Activated naive CD4-positive, alpha-beta T cell treated with anti-CD3 and anti-CD28 coated beads, Interleukin-2, amount 50 U/mL, for 72 hours (primary cell): ENCODE results near the gene PPFIA2. TPM values are rescaled to one million over a fixed set of nuclear protein-coding genes. Genes with fewer than 3 reads are reported as not detected.
"Not testable (repeated sequence)": the region's sequence is repeated elsewhere in the genome, so short reads cannot be mapped to it uniquely, and the experiment has no call there.

Experiments used
- ATAC-seq, 2 donors: fragments of 150-1000 bp; cut with Tn5 transposase; 2 replicates each; pipeline ENCODE4 v1.10.0; 2021; ENCODE audit warnings: mild to moderate bottlenecking in 2 of 2, moderate library complexity in 2 of 2
- DNase-seq, 2 donors: peaks; one replicate each; pipeline ENCODE4 v3.0.0; 2021 to 2022; ENCODE audit warnings: low spot score in 2 of 2
- H3K27ac Mint-ChIP-seq, 2 donors: one replicate each; pipeline ENCODE4 v1.8.0; 2022; ENCODE audit warnings: mild to moderate bottlenecking in 2 of 2, mixed read lengths in 2 of 2
- H3K36me3 Mint-ChIP-seq, 2 donors: one replicate each; pipeline ENCODE4 v1.8.0; 2022; ENCODE audit warnings: mixed read lengths in 2 of 2
- H3K9me3 Mint-ChIP-seq, 2 donors: one replicate each; pipeline ENCODE4 v1.8.0; 2022; ENCODE audit warnings: mixed read lengths in 2 of 2
- total RNA-seq, 2 donors: library from RNA; stranded (reverse); gene quantifications; one replicate each; pipeline ENCODE4 v1.2.3, GENCODE V29; 2022

PPFIA2 gene
- total RNA-seq, 2 donors from 2014 or later = not detected

DNA sequence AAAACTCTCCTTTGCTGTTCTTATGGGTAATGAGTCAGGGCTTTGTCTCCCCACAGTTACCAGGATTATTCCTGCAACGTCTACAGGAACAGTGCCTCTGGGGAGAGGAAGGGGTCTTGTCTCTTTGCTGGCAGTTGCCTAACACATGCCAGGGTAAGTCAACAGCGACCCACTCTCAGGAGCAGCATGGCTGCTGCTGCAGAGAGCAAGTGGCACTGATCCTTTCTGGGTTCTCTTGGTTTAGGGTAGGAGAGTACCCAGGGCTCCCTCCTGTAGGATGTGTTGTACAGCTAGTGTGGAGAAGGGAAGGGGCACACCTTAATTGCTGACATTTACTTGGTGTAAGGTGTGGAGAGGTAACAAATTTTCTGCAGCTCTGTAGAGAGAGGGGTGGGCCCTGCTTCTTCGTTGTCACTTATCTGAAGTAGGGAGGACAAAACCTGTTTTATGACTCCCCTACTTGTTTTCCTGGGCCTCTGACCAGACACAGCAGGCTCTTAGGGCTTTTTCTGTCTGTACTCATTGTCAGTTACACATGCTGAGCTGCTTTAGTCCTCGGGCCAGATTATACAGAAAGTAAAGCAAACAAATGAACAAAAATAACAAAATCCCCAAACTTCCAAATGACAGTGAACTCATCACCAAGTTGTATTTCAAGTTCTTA, 513.1 kb downstream of the PPFIA2 start:
- ATAC-seq = no peak

DNA sequence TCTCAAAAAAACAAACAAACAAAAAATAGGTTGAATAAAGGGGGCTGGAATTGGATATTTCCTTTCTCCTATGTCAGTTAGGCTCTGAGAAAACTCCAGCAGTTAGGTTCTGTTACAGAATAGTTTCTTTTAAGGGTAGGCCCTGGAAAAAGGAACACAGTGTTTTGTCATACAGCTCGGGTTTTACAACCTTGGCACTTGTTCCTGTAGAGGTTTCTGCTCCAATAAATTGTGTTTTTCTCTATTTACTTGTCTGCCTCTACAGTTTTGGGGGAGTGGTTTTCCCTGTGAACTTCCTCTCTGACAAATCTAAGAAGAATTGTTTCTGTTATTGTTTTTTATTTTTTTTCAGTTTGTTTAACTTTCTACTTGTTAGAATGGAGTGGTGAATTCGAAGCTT, 513.7 kb downstream of the PPFIA2 start:
- no peak overlapping the region for H3K27ac Mint-ChIP-seq
- no peak for ATAC-seq
- DNase-seq = no peak
- H3K9me3 Mint-ChIP-seq = peaks cover 17 to 20% of the 10 kb centered on the region in 2 donors
- peaks cover 0 to 7% of the 10 kb centered on the region in 2 donors for H3K36me3 Mint-ChIP-seq

More for the DNA sequence above, 513.1 kb downstream of the PPFIA2 start:
- H3K27ac Mint-ChIP-seq = no peak overlapping the region
- peaks cover 17 to 20% of the 10 kb centered on the region in 2 donors for H3K9me3 Mint-ChIP-seq
- peaks cover 0 to 7% of the 10 kb centered on the region in 2 donors for H3K36me3 Mint-ChIP-seq
- no peak for DNase-seq

DNA sequence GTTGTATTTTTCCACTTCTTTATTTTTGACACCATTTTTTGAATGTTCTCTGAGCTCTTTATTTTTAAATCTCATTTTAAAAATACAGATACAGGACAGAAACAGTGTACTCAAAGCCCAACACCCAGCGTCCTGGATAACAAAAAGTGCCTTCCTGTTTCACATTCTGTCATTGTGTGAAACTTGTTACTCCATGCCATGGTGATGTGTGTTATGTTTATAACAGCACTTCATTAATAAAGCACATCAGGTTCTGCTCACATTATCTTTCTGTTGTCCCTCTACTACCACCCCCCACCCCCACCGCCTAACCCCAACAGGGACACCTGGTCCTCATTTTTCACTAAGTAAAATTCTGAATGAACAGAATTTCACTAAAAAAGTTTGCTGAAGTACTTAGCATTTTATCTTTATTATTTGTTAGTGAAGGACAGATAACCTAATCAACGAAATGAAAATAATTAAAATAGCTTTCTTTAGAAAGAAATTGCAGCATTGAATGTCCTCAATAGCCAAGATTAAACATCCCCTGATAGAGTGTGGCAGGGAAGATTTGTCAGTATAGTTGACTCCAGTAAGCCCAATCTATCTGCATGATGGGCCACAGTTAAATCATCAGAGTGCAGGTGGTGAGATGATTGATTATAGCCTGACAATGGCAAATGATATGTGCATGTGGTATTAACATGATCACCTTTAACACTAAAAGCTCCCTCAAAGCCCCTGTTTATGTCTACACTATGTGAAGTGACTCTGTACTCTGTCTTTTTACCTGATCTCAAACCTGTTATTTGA, 527.4 kb downstream of the PPFIA2 start:
- DNase-seq = no peak
- H3K27ac Mint-ChIP-seq = no peak overlapping the region
- H3K36me3 Mint-ChIP-seq = no peaks in the 10 kb centered on the region
- no peak for ATAC-seq
- H3K9me3 Mint-ChIP-seq = peaks cover 4 to 8% of the 10 kb centered on the region in 2 donors

DNA sequence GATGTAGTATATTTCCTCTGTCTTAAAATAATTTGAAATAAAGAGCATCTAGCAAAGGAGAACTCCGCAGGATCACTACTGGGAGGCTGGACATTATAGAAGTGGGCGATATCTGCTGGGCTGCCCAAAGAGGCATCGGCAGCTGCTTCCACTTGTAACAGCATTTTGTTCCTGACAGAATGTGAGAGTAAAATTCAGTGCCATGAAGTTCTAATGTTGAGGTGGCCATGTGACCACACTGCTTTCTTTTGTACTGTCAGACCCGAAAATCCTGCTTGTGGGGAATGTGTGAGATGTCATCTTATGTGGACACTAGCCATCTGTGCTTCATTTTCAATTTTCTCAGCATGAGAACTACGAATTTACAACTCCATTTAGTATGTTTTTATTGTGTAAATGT, 529.4 kb downstream of the PPFIA2 start:
- Mint-ChIP-seq H3K36me3 (no peaks in the 10 kb centered on the region), H3K9me3 (peaks cover 6 to 12% of the 10 kb centered on the region in 2 donors), H3K27ac (no peak overlapping the region)
- DNase-seq = no peak
- ATAC-seq = no peak

DNA sequence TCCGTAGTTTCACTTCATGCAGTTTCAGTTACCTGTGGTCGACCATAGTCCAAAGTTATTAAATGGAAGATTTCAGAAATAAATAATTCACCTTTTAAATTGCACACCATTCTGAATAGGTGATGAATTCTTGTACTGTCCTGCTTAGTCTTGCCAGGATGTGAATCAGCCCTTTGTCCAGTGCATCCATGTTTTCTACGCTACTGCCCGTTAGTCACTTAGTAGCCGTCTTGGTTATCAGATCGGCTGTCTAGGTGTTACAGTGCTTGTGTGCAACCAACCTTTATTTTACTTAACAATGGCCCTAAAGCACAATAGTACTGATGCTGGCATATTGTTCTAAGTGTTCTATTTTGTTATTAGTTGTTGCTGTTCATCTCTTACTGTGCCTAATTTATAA, 534.5 kb downstream of the PPFIA2 start:
- H3K27ac Mint-ChIP-seq = no peak overlapping the region
- no peaks in the 10 kb centered on the region for H3K36me3 Mint-ChIP-seq

DNA sequence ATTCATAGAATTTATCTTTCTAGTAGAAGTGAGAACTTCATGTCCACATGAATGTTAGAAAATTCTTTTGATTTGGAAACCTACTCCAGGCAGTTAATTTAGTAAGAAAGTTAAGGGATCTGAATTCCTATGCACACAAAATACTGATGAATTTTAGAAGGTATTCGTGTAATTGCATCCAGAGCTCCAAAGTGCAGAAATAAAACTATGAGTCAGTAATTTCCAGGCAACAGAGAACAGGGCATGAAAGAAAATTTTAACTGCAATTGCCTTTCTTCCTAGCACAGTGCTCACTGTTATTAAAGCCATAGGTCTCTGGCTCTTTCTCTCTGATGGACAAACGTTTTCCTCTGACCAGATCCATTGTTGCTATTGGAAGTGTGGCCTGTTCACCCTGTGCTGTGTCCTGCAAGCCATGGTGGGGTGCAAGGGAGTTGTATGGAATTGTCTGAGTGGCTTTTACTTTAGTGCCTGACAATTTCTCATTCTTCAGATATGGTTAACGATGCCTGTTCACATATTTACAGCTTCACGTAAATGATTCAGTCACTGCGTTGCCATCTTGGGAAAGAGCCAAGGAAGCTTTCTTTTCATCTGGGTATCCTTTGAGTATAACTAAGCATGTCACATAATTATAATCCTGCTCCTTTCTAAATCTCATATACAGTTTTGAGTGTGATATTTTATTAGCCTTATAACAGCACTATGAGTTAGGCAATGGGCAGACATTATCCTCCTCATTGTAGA, 536.1 kb downstream of the PPFIA2 start:
- peaks cover 10 to 12% of the 10 kb centered on the region in 2 donors for H3K9me3 Mint-ChIP-seq
- DNase-seq (no peak), ATAC-seq (no peak)
- no peak overlapping the region for H3K27ac Mint-ChIP-seq
- no peaks in the 10 kb centered on the region for H3K36me3 Mint-ChIP-seq

More for the DNA sequence above, 534.5 kb downstream of the PPFIA2 start:
- H3K9me3 Mint-ChIP-seq = peaks cover 10 to 12% of the 10 kb centered on the region in 2 donors
- ATAC-seq (no peak), DNase-seq (no peak)

DNA sequence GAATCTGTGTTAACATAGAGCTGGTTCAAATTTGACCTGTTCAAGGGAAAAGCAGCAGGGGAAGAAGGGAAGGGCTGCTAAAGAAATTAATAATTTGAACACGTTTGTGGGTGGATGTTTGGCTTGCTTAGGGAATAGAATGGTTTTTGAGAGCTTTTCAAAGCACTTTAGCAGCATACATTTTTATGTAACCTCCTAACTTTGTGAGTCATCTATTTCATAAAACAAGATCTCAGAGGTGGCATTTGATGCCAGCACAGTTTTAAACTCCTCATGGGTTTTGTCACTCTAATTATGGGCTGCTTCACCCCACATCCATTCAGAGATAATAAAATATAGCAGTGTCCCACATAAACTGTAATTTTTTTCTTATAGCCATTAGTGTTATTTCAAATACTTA, 537.5 kb downstream of the PPFIA2 start:
- Mint-ChIP-seq H3K27ac (no peak overlapping the region), H3K9me3 (peaks cover 4 to 9% of the 10 kb centered on the region in 2 donors), H3K36me3 (no peaks in the 10 kb centered on the region)
- ATAC-seq = no peak
- DNase-seq = no peak

DNA sequence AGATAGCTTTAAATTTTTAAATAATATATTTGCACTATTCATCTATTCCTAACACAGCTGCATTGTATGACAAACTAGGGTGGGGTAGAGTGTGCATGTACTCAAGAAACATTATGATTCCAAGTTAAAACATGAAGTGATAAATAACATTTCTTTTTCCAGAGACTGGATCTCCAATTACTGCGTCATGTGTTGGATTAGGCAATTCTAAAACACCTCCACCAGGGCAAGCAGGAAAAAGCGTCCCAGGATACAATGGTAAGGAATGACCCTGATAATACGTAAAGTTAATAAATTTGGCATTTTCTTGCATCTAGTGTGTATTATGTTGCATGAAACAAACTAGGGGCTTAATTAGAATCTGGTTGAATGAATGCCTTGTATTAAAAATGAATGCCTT, 542.4 kb downstream of the PPFIA2 start:
- ATAC-seq = no peak
- Mint-ChIP-seq H3K36me3 (no peaks in the 10 kb centered on the region), H3K27ac (no peak overlapping the region), H3K9me3 (peaks cover 7 to 9% of the 10 kb centered on the region in 2 donors)
- DNase-seq = no peak

DNA sequence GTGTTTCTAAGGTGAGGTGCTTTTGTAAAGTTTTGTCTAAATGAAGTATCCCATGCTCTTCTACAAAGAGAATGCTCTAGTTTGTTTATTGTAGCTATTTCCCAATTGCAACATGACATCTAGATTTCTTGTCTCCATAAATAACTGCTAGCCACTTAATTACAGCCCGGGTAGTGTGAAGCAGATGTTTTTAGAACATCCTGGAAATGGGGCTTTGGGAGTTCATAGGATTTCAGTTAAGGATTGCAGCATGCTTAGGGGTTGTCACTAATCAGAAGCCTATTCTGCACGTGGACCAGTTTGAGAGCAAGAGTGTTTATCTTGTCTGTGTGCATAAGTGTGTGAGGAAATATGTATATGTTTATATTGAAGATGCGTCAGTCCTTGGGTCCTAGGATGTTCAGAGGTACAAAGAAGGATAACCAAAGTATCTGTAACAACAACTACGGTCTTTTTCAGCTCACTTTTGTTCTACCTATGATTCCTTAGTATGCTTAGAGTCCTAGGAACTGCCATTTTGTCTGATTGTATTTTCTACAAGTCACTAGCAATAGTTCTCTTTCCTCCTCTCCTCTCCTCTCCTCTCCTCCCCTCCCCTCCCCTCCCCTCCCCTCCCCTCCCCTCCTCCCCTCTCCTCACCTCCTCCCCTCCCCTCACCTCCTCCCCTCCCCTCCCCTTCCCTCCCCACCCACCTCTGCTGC, 546.0 kb downstream of the PPFIA2 start:
- no peak overlapping the region for H3K27ac Mint-ChIP-seq
- peaks cover 5 to 8% of the 10 kb centered on the region in 2 donors for H3K9me3 Mint-ChIP-seq
- no peaks in the 10 kb centered on the region for H3K36me3 Mint-ChIP-seq
- ATAC-seq = no peak
- DNase-seq = no peak

DNA sequence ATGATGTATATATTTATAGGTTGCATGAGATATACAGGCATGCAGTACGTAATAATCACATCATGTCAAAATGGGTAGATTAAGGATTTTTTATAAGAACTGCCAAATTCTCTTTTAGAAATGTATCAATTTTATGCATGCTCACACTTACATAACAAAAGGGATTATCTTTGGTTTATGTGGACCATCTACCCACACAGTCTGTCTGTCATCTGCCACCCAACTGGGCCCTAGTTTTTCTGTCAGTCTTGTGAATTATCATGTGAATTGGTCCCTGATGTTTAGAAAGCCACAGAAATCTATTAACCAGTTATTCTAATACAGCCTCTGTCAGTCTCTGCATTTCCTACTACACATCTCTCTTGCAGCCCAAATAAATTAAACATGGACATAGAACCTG, 547.8 kb downstream of the PPFIA2 start:
- Mint-ChIP-seq H3K27ac (no peak overlapping the region), H3K9me3 (peaks cover 6 to 8% of the 10 kb centered on the region in 2 donors), H3K36me3 (no peaks in the 10 kb centered on the region)
- ATAC-seq (no peak), DNase-seq (no peak)

DNA sequence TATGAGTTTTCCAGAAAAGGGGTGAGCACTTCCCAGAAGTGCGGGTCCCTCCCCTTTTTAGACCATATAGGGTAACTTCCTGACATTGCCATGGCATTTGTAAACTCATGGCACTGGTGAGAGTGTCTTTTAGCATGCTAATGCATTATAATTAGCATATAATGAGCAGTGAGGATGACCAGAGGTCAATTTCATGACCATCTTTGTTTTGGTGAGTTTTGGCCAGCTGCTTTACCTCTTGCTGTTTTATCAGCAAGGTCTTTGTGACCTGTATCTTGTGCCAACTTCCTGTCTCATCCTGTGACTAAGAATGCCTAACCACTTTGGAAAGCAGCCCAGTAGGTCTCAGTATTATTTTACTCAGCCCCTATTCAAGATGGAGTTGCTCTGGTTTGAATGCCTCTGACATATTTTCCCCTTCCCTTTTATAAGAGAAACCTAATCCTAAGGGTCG, 549.4 kb downstream of the PPFIA2 start:
- not testable (repeated sequence) for H3K27ac Mint-ChIP-seq, H3K36me3 Mint-ChIP-seq, ATAC-seq, DNase-seq
- peaks cover 12 to 15% of the 10 kb centered on the region in 2 donors for H3K9me3 Mint-ChIP-seq

DNA sequence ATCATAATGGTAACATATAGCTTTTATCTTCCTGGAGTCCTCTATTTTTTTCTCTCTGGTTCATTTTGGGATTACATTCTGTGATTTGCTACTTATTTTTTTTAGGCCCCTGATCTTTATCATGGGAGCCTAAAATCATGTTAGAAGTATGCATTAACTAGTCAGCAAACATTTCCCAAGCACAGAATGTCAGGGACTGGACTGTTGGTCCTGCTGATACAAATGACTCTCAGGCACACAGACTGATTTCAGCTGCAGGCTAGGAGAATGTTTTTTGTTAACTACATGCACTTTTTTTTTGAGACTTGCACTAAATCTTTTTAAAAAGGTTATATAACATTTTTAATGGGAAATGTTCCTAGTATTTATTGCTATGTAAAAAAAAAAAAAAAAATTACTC, 550.1 kb downstream of the PPFIA2 start:
- ATAC-seq = no peak
- Mint-ChIP-seq H3K36me3 (no peaks in the 10 kb centered on the region), H3K9me3 (peaks cover 12 to 14% of the 10 kb centered on the region in 2 donors), H3K27ac (no peak overlapping the region)
- DNase-seq = no peak

DNA sequence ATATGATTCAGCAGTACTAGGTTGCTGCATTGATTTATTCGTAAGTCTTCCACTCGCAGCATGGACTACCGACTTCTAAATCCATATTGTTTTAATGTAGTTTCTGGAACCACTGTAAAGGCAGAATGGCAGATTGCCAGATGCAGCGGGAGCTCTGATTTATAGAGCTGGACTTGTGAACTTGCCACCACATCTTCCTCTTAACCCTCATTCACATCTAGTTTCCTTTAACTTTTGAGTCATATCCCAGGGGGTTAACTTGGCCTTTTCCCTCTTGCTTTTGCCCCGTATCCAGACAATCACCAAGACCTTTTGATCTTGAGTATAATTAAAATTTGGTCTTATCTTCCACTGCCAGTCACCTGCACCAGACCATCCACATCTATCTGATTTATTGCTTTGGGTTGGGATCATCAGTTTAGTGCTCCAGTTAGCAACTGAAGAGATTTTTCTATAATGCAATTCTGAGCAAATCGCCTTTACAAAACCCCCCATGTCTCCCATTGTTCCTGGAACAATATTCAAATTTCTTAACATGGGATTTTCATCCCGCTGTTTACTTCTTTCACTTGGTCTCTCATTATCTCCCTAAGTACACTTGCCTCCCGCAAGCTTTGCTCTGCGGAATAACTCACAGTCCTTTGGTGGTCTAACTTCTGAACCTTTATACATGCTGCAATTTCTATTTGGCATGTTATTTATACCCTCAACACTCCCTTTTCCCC, 550.8 kb downstream of the PPFIA2 start:
- H3K9me3 Mint-ChIP-seq = peaks cover 10 to 12% of the 10 kb centered on the region in 2 donors
- no peak for DNase-seq
- ATAC-seq = no peak
- H3K27ac Mint-ChIP-seq = no peak overlapping the region
- H3K36me3 Mint-ChIP-seq = no peaks in the 10 kb centered on the region
